ENCODE results near the gene NR2C2. TPM values are rescaled to one million over a fixed set of nuclear protein-coding genes. Genes with fewer than 3 reads are reported as not detected.

Gene NR2C2
- total and polyA plus RNA-seq, 2 of the 13 experiments (the other 11 are each of a cell fraction or from before 2014, with no cell fraction given), result 7.8 to 11.8 TPM

- TF ChIP-seq ZKSCAN1 (IDR thresholded peaks at IDR 0.05; ENCODE audit: low read length) (no peak), HMGXB3 (CRISPR knock-in tag; IDR thresholded peaks at IDR 0.05; ENCODE audit: borderline replicate concordance) (no peak)
- TF ChIP-seq, protein P1, sequence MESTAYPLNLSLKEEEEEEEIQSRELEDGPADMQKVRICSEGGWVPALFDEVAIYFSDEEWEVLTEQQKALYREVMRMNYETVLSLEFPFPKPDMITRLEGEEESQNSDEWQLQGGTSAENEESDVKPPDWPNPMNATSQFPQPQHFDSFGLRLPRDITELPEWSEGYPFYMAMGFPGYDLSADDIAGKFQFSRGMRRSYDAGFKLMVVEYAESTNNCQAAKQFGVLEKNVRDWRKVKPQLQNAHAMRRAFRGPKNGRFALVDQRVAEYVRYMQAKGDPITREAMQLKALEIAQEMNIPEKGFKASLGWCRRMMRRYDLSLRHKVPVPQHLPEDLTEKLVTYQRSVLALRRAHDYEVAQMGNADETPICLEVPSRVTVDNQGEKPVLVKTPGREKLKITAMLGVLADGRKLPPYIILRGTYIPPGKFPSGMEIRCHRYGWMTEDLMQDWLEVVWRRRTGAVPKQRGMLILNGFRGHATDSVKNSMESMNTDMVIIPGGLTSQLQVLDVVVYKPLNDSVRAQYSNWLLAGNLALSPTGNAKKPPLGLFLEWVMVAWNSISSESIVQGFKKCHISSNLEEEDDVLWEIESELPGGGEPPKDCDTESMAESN (CRISPR knock-in tag; conservative IDR thresholded peaks at IDR 0.05), result no peak
These were observed 20.1 kb upstream of the NR2C2 start (continued) for GRCh38 chr3:14927308-14927707.

DNA sequence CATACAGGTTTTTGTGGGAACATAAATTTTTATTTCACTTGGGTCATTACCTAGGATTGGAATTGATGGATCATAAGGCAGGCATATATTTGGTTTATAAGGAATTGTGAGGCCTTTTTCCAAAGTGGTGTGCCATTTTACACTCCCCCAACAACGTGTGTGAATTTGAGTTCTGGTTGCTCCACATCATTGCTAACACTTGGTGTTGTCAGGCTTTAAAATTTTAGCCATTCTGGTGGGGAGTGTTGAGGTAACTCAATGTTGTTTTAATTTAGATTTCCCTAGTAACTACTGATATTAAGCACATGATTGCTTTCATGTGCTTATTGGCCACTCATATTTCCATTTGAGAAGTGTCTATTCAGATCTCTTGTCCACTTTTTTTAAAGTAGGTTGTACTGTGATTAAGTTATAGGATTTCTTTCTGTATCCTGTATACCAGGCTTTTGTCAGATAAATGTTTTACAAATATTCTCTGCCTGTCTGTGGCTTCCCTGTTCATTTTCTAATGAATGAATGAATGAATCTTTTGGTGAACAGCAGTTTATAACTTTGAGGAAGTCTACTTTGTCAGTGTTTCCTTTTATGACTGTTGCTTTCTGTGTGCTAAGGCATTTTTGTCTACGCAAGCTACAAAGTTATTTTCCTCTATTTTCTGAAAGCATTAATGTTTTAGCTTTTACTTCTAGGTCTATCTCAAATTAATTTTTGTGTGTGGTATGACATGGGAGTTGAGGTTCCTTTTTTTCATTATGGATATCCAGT, 17.9 kb upstream of the NR2C2 start:
- WGBS (ENCODE audit: low lambda C conversion rate), result 51% methylated on average over 2 of the region's 2 CpGs
- in situ Hi-C loops (cut with HindIII; ENCODE audit: extremely low pct_ligation_motif_present, low pct_unique_long_range_greater_than_20kb), result loop anchor here (10.0 kb wide), 1 partner anchor 115 kb away; no protein-coding TSS in a partner anchor
- FAIRE-seq (no peak), DNase-seq (ENCODE audit: low spot score) (no peak), ATAC-seq (no peak)
- peaks cover 18% of the 10 kb centered on the region for H3K4me1 ChIP-seq (ENCODE audit: insufficient read depth, low read length)
- no peak overlapping the region for H3K9ac ChIP-seq (ENCODE audit: insufficient read depth, low read depth, low read length)
- H4K20me1 ChIP-seq (ENCODE audit: insufficient read depth, low read length), result no peaks in the 10 kb centered on the region
- H3K4me3 ChIP-seq (replicated peaks in 1 of 3; ENCODE audit: insufficient read depth in 1 of 3, low read depth in 2 of 3, low read length in 3 of 3), result no peak overlapping the region
- CTCF ChIA-PET (ENCODE audit: low intra/inter-chr PET ratio, low total read pairs), result no interaction called here
- H3K79me2 ChIP-seq (ENCODE audit: insufficient read depth, low read length), result no peaks in the 10 kb centered on the region
- intact Hi-C loops (cut with micrococcal nuclease; ENCODE audit: unreplicated experiment), result loop anchor here (5.0 kb wide), 2 partner anchors 63 to 113 kb away; no protein-coding TSS in a partner anchor
- H3K27ac ChIP-seq (ENCODE audit: extremely low read length, insufficient read depth, low read length), result no peak overlapping the region
- H3K4me2 ChIP-seq (ENCODE audit: low read depth, low read length), result no peak overlapping the region
- no peak for TF ChIP-seq MLLT10 (CRISPR knock-in tag; IDR thresholded peaks at IDR 0.05)
- peak; percentile 91 for TF ChIP-seq ZNF7 (CRISPR knock-in tag; IDR thresholded peaks at IDR 0.05)
- no peak for TF ChIP-seq SMARCE1 (IDR thresholded peaks at IDR 0.05; ENCODE audit: borderline replicate concordance)
- TF ChIP-seq, protein P2, sequence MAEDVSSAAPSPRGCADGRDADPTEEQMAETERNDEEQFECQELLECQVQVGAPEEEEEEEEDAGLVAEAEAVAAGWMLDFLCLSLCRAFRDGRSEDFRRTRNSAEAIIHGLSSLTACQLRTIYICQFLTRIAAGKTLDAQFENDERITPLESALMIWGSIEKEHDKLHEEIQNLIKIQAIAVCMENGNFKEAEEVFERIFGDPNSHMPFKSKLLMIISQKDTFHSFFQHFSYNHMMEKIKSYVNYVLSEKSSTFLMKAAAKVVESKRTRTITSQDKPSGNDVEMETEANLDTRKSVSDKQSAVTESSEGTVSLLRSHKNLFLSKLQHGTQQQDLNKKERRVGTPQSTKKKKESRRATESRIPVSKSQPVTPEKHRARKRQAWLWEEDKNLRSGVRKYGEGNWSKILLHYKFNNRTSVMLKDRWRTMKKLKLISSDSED (CRISPR knock-in tag; IDR thresholded peaks at IDR 0.05), result no peak
- TF ChIP-seq ZSCAN12 (CRISPR knock-in tag; IDR thresholded peaks at IDR 0.05), result no peak
- BruUV-seq (replicated peaks), result no TSS peak
- peaks cover 0 to 1% of the 10 kb centered on the region in 2 experiments; a peak in 1 of 5 replicates for H3K27me3 ChIP-seq (ENCODE audit: control insufficient read depth in 1 of 2, insufficient read depth in 2 of 2, low read length in 2 of 2)
- H3K36me3 ChIP-seq (replicated peaks in 1 of 2; ENCODE audit: control insufficient read depth in 1 of 2, insufficient read depth in 2 of 2, low read length in 2 of 2), result no peaks in the 10 kb centered on the region
- POLR2A ChIA-PET, result no interaction called here
- H3K9me3 ChIP-seq (ENCODE audit: low read length), result no peaks in the 10 kb centered on the region
- no peak overlapping the region for H2AFZ ChIP-seq (ENCODE audit: low read length)
